A549 treated with GW870086 at 1 μM for 4 hours (cell line): ENCODE results near the gene MEFV. TPM values are rescaled to one million over a fixed set of nuclear protein-coding genes. Genes with fewer than 3 reads are reported as not detected.

Source experiments
- total RNA-seq: library from RNA; stranded (reverse); fragments of 200-300 nt; extraction: Qiagen RNA extraction; gene quantifications from 5 replicates; pipeline ENCODE4 v1.2.3, GENCODE V29; 2022; ENCODE audit warnings: low read depth

MEFV gene
- total RNA-seq, result 0.16 TPM in 1 of 5 replicates, not detected in the others

DNA sequence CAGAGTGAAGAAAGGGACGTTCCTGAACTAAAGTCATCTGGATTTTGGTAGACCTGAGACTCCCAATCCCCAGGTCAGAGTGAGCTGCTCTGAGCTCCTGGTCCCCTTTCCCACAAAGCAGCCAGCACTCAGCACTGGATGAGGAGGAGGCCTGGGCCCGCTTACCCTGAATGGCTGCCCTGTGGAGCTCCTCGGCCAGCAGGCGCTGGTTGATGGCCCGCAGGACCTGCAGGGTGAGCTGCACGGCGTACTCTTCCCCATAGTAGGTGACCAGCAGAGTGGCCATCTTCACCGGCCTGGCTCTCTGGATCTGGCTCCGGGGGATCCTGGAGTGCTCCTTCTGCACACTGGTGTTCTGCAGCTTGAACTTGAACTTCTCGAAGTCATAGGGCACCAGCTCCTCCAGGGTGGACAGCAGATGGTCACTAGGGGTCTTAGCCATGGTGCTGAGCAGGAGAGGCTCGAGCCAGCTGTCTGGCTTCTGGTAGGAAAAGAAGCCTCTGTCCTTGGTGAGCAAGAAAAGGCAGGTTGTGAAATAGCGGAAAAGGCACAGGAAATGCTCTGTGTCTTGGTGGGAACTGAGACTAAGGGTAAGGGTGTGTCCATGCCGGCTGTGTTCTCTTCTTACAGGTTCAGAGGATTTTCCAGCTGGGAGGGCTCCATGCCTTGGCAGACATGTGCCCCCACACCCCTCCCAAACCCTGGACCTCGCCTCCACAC is at the start of gene MEFV:
MEFV (minus strand) TSS at position 488 of the 720 bp plus-strand sequence; CDS start at position 442, 46 bp downstream.

DNA sequence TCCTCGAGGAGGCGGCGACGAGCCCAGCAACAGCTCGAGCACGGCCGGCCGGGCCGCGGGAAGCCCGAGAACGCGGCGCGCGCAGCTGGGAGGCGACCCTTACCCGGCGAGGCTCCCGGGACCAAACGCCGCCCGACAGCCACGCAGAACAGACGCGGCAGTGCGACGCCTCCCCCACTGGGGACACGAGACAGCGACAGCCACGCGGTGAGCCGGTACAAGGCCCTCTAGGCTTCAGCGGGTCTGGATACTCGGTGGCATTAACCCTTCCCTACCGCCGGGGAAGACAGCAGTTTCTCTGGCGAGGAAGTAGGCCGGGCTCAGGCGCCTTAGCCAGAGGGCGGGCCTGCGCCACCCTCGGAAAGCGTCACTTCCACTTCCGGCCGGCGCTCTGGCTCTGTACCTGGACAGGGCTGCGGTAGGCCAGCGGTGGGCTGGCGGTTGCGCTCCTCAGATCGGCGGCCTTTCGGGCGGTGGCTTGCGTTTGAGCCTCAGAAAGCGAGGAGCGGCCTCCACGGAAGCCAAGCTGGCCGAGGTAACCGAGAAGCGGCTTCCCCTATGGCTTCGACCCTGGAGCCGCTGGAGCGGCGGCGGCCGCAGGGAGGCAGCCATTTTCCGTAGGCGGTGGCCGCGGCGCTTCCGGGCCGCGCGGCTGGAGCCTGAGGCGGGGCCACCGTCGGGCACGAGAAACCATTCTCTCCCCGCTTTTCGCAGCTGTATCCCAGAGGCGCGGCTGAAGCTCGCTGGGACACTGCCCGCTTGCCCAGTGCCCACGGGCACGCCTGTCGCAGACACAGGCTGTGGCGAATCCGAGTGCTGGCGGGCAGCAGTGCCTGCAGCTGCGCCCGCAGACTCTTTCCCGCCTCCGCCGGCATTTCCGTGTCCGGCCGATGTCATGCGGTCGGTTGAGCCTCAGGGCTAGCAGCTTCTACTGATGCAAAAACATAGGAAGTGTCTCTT is 49.0 kb upstream of the MEFV start, which contains the start of the genes TIGD7 and ZNF75A:
TIGD7 (minus strand) TSS at position 322 of the 960 bp plus-strand sequence. CDS start 4,816 bp downstream, outside the sequence.
ZNF75A (plus strand) TSS at position 389 of the 960 bp plus-strand sequence. CDS start 2,932 bp downstream, outside the sequence.

GRCh38 chr16:3282730-3283542 is 26.5 kb upstream of the MEFV start, which contains the start of gene ZNF263:
Gene ZNF263, plus strand, starts transcription at chr16:3283491. Its CDS starts 328 bp downstream, at chr16:3283819.

GRCh38 chr16:3234857-3235561 is 21.4 kb downstream of the MEFV start, which contains the start of gene ZNF200:
Gene ZNF200, minus strand, starts transcription at chr16:3235158. Its CDS starts 1,403 bp downstream, at chr16:3233755.

Other genes starting within 250 kb of the MEFV start
- 0.23 to 0.48 TPM (median 0.29 TPM) in 5 replicates for gene CLDN9, start 243.7 kb downstream of the MEFV start, total RNA-seq
- gene CLDN6, start 238.4 kb downstream of the MEFV start, total RNA-seq, result 0.24 to 0.57 TPM (median 0.48 TPM) in 5 replicates
- 446 to 645 TPM (median 558 TPM) in 5 replicates for gene TNFRSF12A, start 236.3 kb downstream of the MEFV start, total RNA-seq
- 212 to 248 TPM (median 240 TPM) in 5 replicates for gene HCFC1R1, start 232.7 kb downstream of the MEFV start, total RNA-seq
- 25.3 to 35.1 TPM (median 31.9 TPM) in 5 replicates for gene THOC6, start 232.6 kb downstream of the MEFV start, total RNA-seq
- not detected in 5 replicates for gene BICDL2, start 219.7 kb downstream of the MEFV start, total RNA-seq
- gene MMP25, start 210.1 kb downstream of the MEFV start, total RNA-seq, result 0.81 to 1.2 TPM (median 0.90 TPM) in 5 replicates
- gene IL32, start 191.0 kb downstream of the MEFV start, total RNA-seq, result 21.6 to 35.8 TPM (median 29.8 TPM) in 5 replicates
- 0.33 TPM in 1 of 5 replicates, not detected in the others for gene ZSCAN10, start 157.3 kb downstream of the MEFV start, total RNA-seq
- gene ZNF205, start 144.0 kb downstream of the MEFV start, total RNA-seq, result 10.8 to 15.4 TPM (median 14.6 TPM) in 5 replicates
- gene ZNF213, start 121.6 kb downstream of the MEFV start, total RNA-seq, result 9.1 to 12.0 TPM (median 11.5 TPM) in 5 replicates
- gene OR1F1, start 68.4 kb downstream of the MEFV start, total RNA-seq, result 0.18 to 0.67 TPM (median 0.35 TPM) in 4 of 5 replicates, not detected in the other
- 7.9 to 8.4 TPM (median 8.2 TPM) in 5 replicates for gene ZNF200, start 21.5 kb downstream of the MEFV start, total RNA-seq
- gene ZNF263, start 26.9 kb upstream of the MEFV start, total RNA-seq, result 34.5 to 40.6 TPM (median 38.5 TPM) in 5 replicates
- 0.73 to 1.7 TPM (median 1.2 TPM) in 5 replicates for gene TIGD7, start 48.8 kb upstream of the MEFV start, total RNA-seq
- 9.1 to 11.4 TPM (median 10.3 TPM) in 5 replicates for gene ZNF75A, start 48.9 kb upstream of the MEFV start, total RNA-seq
- not detected in 5 replicates for gene OR2C1, start 99.3 kb upstream of the MEFV start, total RNA-seq
- 12.3 to 18.3 TPM (median 16.1 TPM) in 5 replicates for gene ZSCAN32, start 144.4 kb upstream of the MEFV start, total RNA-seq
- gene ZNF174, start 144.6 kb upstream of the MEFV start, total RNA-seq, result 11.8 to 13.9 TPM (median 13.3 TPM) in 5 replicates
- gene ZNF597, start 186.9 kb upstream of the MEFV start, total RNA-seq, result 0.90 to 1.3 TPM (median 0.96 TPM) in 5 replicates
- 43.4 to 54.2 TPM (median 51.8 TPM) in 5 replicates for gene NAA60, start 187.0 kb upstream of the MEFV start, total RNA-seq
- gene C16orf90, start 238.9 kb upstream of the MEFV start, total RNA-seq, result not detected in 5 replicates
- gene CLUAP1, start 244.4 kb upstream of the MEFV start, total RNA-seq, result 16.6 to 21.5 TPM (median 18.3 TPM) in 5 replicates